Sigmoid colon (tissue), 7 donors: ENCODE results near the gene ABLIM3. TPM values are rescaled to one million over a fixed set of nuclear protein-coding genes. Genes with fewer than 3 reads are reported as not detected.

ENCODE experiments used
- DNase-seq: peaks from one replicate; pipeline ENCODE4 v3.0.0-alpha.2; 2019
- H3K27ac ChIP-seq, 4 donors: fragments of 200-600 bp; sonication (generic); one replicate each; pipeline ENCODE4 v1.5.1; 2016 to 2019; ENCODE audit warnings: mild to moderate bottlenecking in 1 of 4
- H3K27me3 ChIP-seq, 3 donors: fragments of 200-600 bp; sonication (generic); one replicate each; pipeline ENCODE4 v1.5.1; 2019; ENCODE audit warnings: mild to moderate bottlenecking in 1 of 3
- H3K36me3 ChIP-seq, 4 donors: fragments of 200-600 bp; sonication (generic); one replicate each; pipeline ENCODE4 v1.5.1; 2016 to 2019
- H3K4me1 ChIP-seq, 4 donors: fragments of 200-600 bp; sonication (generic); one replicate each; pipeline ENCODE4 v1.5.1; 2017 to 2019
- H3K4me3 ChIP-seq, 4 donors: fragments of 200-600 bp; sonication (generic); one replicate each; pipeline ENCODE4 v1.5.1; 2017 to 2019; ENCODE audit warnings: mild to moderate bottlenecking in 2 of 4, moderate library complexity in 1 of 4
- H3K9me3 ChIP-seq, 4 donors: fragments of 200-600 bp in 3 of 4; sonication (generic) in 3 of 4; one replicate each; pipeline versions ENCODE4 v1.5.1 to v1.6.1; 2013 to 2019
- CTCF ChIP-seq, 4 experiments: fragments of 450-650 bp in 3 of 4; fragments of 200-600 bp in 1 of 4; IDR thresholded peaks; one replicate each; pipeline ENCODE4 v1.5.1; 2016 to 2019; ENCODE audit warnings: antibody characterized with exemption in 4 of 4, mild to moderate bottlenecking in 3 of 4, moderate library complexity in 2 of 4
- EP300 ChIP-seq, 4 donors: sonication (generic); formaldehyde crosslinking; IDR thresholded peaks; one replicate each; pipeline ENCODE4 v1.6.1; 2017; ENCODE audit warnings: antibody characterized with exemption in 4 of 4
- POLR2A ChIP-seq, 2 donors: fragments of 450-650 bp; IDR thresholded peaks; one replicate each; pipeline ENCODE4 v1.6.1; 2016; ENCODE audit warnings: antibody characterized with exemption in 2 of 2, mild to moderate bottlenecking in 2 of 2, moderate library complexity in 2 of 2
- POLR2AphosphoS5 ChIP-seq, 4 donors: sonication (generic); formaldehyde crosslinking; IDR thresholded peaks; one replicate each; pipeline ENCODE4 v1.6.1; 2017; ENCODE audit warnings: antibody characterized with exemption in 4 of 4
- WGBS, 2 donors: extraction: QIAGEN DNeasy Blood & Tissue Kit; methylation state at CpG; one replicate each; pipeline ENCODE4 v1.1.7; 2013; 5-methylcytosine and 5-hydroxymethylcytosine counted together
- intact Hi-C: fragments of 100-400 bp; cut with DNase I; formaldehyde crosslinking; loops from one replicate; pipeline ENCODE4 v1.15.1; 2023
- polyA plus RNA-seq, 3 donors: library from polyadenylated mRNA; stranded (reverse); fragments of 200-250 nt; gene quantifications; one replicate each; pipeline ENCODE4 v1.2.3, GENCODE V29; 2013
- total RNA-seq, 4 donors: library from RNA; depleted of rRNA; stranded (reverse); fragments of >200 nt; gene quantifications; one replicate each; pipeline ENCODE4 v1.1.0, GENCODE V29; 2016
- donor health status: healthy with polysubstance abuse.
- donor health status: Bipolar disorder and iron deficiency.
- donor health status: healthy.

ABLIM3 gene
- total and polyA plus RNA-seq, 7 donors = 5.8 to 19.9 (median 11.4) TPM

DNA sequence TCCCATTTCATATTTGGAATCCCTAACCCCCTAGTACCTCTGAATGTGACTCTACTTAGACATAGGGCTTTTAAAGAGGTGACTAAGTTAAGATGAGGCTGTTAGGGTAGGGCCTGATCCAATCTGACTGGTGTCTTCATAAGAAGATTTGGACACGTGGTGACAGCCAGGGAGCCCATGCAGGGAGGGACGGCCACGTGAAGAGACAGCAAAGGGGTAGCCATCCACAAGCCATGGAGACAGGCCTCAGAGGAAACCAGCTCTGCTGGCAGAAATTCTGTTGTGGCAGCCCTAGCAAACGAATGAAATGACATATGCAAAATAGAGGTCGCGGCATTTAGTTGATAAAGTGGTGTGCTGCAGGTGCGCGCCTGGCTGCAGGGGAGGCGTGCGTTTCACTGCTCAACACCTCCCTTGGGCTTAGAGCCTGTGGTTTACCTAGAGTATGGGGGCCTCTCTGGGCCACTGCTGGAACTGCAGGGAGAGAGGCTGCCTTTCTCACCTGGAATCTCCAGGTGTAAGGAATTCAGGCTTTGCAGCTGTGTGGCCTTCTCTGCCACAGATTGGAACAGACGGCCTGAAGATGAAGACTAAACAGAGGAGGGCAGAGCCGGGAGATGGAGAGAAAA lies 123.3 kb downstream of the ABLIM3 start:
- Histone ChIP-seq H3K36me3 (no peaks in the 10 kb centered on the region), H3K27ac (no peak overlapping the region), H3K4me3 (no peak overlapping the region), H3K27me3 (no peaks in the 10 kb centered on the region), H3K4me1 (no peaks in the 10 kb centered on the region), H3K9me3 (peaks cover 0 to 2% (median 0%) of the 10 kb centered on the region in 4 donors)
- no peak for DNase-seq
- 10 to 26% methylated on average over 12 of the region's 12 CpGs for WGBS, 2 donors
- TF ChIP-seq POLR2A (IDR thresholded peaks at IDR 0.05) (no peak), EP300 (IDR thresholded peaks at IDR 0.05) (no peak), CTCF (IDR thresholded peaks at IDR 0.05) (no peak), POLR2AphosphoS5 (IDR thresholded peaks at IDR 0.05) (no peak)
- intact Hi-C loops = no loop called here

DNA sequence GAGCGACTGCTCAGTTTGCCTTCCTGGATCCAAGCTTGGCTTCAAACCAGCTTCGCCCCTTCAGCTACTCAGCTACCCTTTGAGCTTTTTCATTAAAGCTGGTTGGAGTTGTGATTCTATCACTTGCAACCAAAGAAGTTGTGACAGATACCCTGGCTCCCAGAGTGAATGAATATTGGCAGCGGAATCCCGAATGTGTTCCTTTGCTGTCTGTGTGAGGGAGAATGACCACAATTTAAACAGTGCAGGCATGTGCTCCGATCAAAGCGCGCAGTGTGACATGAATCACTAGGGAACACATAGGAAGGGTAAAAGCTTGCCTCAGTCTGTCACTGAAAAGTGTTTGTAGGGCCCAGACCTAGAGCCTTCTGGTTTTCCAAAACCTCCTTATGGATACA lies 123.8 kb downstream of the ABLIM3 start:
- intact Hi-C loops = no loop called here

DNA sequence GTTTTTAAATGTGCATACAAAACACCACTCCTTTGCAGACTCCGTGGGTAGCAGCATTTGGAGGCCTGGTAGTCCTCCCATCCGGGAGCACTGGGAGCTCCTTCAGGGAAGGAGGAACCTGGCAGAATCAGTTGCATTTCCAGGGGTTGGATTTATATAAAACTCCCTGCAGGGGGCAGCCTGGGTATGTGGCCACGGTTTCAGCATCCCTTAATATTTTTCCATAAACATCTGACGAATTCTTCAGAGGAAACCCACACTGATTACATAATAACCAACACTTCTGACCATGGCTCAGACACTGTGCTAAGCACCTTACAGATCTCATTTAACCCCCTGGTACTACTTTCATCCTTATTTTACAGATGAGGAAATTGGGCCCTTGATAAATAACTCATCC lies 124.3 kb downstream of the ABLIM3 start:
- 34 to 38% methylated on average over 4 of the region's 4 CpGs for WGBS, 2 donors
- no peak overlapping the region for H3K4me3 ChIP-seq
- intact Hi-C loops = no loop called here
- TF ChIP-seq POLR2AphosphoS5 (IDR thresholded peaks at IDR 0.05) (no peak), POLR2A (IDR thresholded peaks at IDR 0.05) (no peak), CTCF (IDR thresholded peaks at IDR 0.05) (peak in 1 of 4 experiments; percentile 21)
- peaks cover 0 to 2% (median 0%) of the 10 kb centered on the region in 4 donors for H3K9me3 ChIP-seq
- H3K36me3 ChIP-seq = no peaks in the 10 kb centered on the region
- no peaks in the 10 kb centered on the region for H3K4me1 ChIP-seq
- no peaks in the 10 kb centered on the region for H3K27me3 ChIP-seq
- no peak overlapping the region for H3K27ac ChIP-seq
- DNase-seq = no peak

More for the DNA sequence above, 123.8 kb downstream of the ABLIM3 start:
- Histone ChIP-seq H3K4me3 (no peak overlapping the region), H3K9me3 (peaks cover 0 to 2% (median 0%) of the 10 kb centered on the region in 4 donors), H3K36me3 (no peaks in the 10 kb centered on the region), H3K27me3 (no peaks in the 10 kb centered on the region), H3K27ac (no peak overlapping the region), H3K4me1 (no peaks in the 10 kb centered on the region)
- DNase-seq = no peak
- TF ChIP-seq POLR2A (IDR thresholded peaks at IDR 0.05) (no peak), CTCF (IDR thresholded peaks at IDR 0.05) (no peak), POLR2AphosphoS5 (IDR thresholded peaks at IDR 0.05) (no peak), EP300 (IDR thresholded peaks at IDR 0.05) (no peak)
- 84 to 87% methylated on average over 7 of the region's 7 CpGs for WGBS, 2 donors

- H3K9me3 ChIP-seq = peaks cover 0 to 2% (median 0%) of the 10 kb centered on the region in 4 donors
- no peak overlapping the region for H3K4me3 ChIP-seq
- no peak for DNase-seq
- 91% methylated on average over 9 of the region's 9 CpGs for WGBS, 2 donors
- H3K36me3 ChIP-seq = no peaks in the 10 kb centered on the region
- no peak for TF ChIP-seq EP300 (IDR thresholded peaks at IDR 0.05)
- no peak for TF ChIP-seq POLR2AphosphoS5 (IDR thresholded peaks at IDR 0.05)
- no peak for TF ChIP-seq POLR2A (IDR thresholded peaks at IDR 0.05)
- TF ChIP-seq CTCF (IDR thresholded peaks at IDR 0.05) = no peak
- no peak overlapping the region for H3K27ac ChIP-seq
- H3K4me1 ChIP-seq = peaks cover 0 to 8% (median 7%) of the 10 kb centered on the region in 4 donors
- H3K27me3 ChIP-seq = no peaks in the 10 kb centered on the region
- intact Hi-C loops = no loop called here
Measured at GRCh38 chr5:149267241-149267973, 126.1 kb downstream of the ABLIM3 start.
